ENCODE results near the gene TRIM44. TPM values are rescaled to one million over a fixed set of nuclear protein-coding genes. Genes with fewer than 3 reads are reported as not detected.
"Not testable (repeated sequence)": the region's sequence is repeated elsewhere in the genome, so short reads cannot be mapped to it uniquely, and the experiment has no call there.

The TRIM44 gene
- total RNA-seq, 1 donor from 2014 or later: 57.8 TPM

GRCh38 chr11:35826006-35826405 is 163.4 kb downstream of the TRIM44 start:
- DNase-seq (ENCODE audit: low spot score): no peak
- intact Hi-C loops (cut with DNase I): no loop called here

DNA sequence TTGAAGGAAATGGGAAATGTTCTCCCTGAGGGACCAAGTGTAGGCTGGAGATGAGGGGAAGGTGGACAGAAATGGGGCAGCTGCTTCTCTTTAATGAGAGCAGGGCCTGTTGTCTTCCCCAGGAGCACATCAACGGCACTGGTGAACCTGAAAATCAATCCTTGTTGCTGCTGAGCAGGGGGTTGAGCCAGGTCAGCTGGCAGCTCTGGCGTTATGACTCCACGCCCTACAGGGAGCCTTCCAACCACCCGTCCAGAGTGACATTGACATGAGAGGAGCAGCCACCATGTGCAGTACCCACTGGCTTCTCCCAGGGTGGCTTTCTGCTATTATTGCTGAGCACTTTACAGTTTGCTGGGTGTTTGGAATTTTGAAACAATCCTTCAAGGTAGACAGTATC is 164.4 kb downstream of the TRIM44 start:
- no peak for DNase-seq (ENCODE audit: low spot score)
- intact Hi-C loops (cut with DNase I): no loop called here

- no peak for DNase-seq (ENCODE audit: low spot score)
- intact Hi-C loops (cut with DNase I): no loop called here
Measured at GRCh38 chr11:35836205-35836604, 173.6 kb downstream of the TRIM44 start.

GRCh38 chr11:35838071-35838470 is 175.5 kb downstream of the TRIM44 start:
- no peak for DNase-seq (ENCODE audit: low spot score)
- intact Hi-C loops (cut with DNase I): no loop called here

DNA sequence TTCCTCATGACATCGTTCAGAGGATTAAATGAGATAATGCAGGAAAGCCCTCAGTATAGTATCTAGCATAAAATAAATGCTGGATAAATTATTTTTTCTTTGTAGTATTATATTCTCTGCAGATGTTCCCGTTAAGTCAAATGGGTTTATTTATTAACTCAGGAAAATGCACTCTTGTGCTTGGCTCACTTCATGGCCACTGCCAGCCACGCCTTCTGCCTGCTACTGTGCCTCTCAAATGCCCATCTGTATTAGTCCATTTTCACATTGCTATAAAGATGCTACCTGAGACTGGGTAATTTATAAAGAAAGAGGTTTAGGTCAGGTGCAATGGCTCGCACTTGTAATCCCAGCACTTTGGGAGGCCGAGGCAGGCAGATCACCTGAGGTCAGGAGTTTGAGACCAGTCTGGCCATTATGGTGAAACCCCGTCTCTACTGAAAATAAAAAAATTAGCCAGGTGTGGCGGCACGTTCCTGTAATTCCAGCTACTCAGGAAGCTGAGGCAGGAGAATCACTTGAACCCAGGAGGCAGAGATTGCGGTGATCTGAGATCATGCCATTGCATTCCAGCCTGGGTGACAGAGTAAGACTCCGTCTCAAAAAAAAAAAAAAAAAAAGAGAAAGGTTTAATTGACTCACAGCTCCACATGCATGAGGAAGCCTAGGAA is 176.3 kb downstream of the TRIM44 start:
- intact Hi-C loops (cut with DNase I); DNase-seq (ENCODE audit: low spot score): not testable (repeated sequence)

GRCh38 chr11:35839368-35840161 is 177.0 kb downstream of the TRIM44 start:
- intact Hi-C loops (cut with DNase I): no loop called here
- DNase-seq (ENCODE audit: low spot score): no peak

DNA sequence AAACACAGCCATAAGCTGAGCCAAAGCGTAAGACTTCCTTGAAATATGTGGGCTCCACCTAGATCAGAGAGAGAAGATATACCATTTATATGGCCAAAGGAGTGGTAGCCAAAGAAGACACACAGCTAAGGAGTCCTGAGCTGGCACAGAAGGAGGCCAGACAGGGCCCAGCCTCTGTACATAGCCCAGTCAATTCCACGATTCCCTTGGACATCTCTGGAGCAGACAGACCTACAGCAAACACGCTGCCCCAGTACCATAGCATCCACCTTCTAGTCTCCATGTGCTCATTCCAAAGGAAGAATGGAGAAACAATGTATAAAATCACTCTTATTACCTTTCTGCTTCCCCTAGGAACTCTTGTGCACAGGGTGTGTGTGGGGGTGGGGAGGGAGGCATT is 179.2 kb downstream of the TRIM44 start:
- intact Hi-C loops (cut with DNase I): no loop called here
- no peak for DNase-seq (ENCODE audit: low spot score)

DNA sequence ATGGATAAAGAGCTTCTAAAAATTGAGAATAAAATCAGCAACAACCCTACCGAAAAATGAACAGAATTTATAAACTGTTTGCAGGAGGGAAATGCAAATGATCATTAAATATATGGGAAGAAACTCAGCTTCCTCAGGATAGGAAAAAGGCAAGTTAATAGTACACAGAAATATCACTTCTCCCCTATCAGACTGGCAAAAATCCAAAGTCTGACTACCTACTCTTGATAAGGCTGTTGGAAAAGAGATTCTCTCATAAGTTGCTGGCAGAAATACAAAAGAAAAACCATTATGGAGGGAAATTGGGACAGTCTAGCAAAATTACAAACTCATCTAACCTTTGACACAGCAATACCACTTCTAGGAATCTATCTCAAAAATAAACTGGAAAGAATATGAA is 180.4 kb downstream of the TRIM44 start:
- no peak for DNase-seq (ENCODE audit: low spot score)
- intact Hi-C loops (cut with DNase I): no loop called here

DNA sequence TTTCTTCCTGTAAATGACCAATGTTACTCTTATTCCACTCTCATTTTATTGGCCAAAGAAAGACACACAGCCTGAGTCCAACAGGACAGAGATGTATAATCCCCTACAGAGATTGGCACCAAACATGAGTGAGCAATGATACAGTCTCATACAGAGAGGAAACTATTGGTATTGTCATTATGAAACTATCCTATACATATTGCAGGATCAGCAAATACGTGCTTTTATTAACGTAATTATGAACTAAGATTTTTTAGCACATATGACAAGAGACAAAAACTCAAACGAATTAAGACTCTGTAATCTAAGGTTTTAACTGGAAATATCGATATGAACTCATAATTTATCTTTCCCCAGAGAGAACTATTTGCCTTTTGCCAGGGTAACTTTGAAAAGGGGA is 182.0 kb downstream of the TRIM44 start:
- no peak for DNase-seq (ENCODE audit: low spot score)
- intact Hi-C loops (cut with DNase I): no loop called here

DNA sequence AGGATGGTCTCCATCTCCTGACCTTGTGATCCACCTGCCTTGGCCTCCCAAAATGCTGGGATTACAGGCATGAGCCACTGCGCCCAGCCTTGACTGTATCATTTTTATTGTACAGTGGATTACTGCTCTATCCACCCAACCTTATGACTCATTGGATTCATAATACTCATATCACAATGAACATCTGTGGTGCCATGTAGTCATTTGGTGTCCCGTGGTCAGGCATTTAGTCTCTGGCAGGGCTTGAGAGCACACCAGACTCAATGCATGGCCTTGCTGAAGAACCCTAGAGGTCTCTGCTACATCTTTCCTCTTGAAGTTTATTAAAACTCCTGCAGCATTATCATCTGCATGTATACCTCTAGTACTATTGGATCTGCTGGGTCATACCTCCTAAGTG is 183.3 kb downstream of the TRIM44 start:
- intact Hi-C loops (cut with DNase I): no loop called here
- no peak for DNase-seq (ENCODE audit: low spot score)

DNA sequence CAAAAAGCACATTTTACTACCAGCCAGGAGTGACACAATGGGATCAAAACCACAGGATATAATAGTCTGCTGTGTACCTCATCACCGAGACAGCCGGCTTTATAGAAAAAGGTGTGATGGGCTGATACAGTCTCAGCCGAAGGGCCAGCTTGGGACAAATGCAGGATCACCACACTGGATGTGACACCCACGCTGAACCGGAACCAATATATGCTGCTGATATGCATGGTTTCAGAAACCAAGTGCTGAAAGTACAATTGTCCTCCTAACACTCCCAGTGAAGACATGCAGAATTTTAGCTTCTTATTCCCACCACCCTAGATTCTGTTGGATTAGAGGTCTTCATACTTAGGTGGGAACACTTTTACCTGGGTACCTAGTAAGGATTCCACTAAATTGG is 184.3 kb downstream of the TRIM44 start:
- intact Hi-C loops (cut with DNase I): no loop called here
- no peak for DNase-seq (ENCODE audit: low spot score)

DNA sequence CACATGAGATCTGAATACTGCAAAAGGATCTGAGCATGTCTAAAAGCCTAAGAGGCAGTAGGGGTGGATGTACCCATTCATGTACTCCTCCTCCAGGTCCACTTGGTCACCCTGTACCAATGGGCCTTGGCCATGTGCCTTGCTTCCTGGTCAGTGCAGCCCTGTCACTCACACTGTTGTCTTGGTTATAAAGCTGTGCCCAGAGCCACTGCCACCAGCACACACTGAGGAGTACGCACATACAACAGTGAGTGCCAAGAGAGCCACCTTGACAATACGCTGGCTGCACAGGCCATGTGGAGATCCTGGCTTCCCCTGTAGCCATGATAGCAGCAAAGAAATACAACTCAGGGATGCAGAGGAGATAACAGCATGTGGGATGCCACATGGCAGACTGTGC is 184.9 kb downstream of the TRIM44 start:
- intact Hi-C loops (cut with DNase I): no loop called here
- no peak for DNase-seq (ENCODE audit: low spot score)

- intact Hi-C loops (cut with DNase I): no loop called here
- no peak for DNase-seq (ENCODE audit: low spot score)
Measured at GRCh38 chr11:35848616-35849015, 186.0 kb downstream of the TRIM44 start.

- intact Hi-C loops (cut with DNase I): no loop called here
- DNase-seq (ENCODE audit: low spot score): no peak
Measured at GRCh38 chr11:35850191-35850590, 187.6 kb downstream of the TRIM44 start.

DNA sequence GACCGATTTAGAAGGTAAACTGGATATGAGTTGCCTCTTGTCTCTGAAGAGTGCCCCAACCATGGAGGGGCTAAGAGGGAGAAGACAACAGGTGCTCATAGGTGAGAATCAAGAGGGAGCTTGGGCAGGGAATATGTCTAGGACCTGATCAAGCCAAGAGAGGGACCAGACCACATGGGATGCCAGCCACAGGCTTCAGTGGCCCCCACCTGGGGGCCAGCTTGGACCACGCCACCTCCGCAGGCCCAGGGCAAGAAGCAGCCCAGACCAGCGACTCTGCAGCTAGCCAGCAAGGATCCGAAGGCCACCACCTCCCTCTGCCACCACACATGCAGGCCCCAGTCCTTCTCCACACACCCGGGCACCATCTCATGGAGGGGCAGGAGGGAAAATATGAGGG is 188.8 kb downstream of the TRIM44 start:
- intact Hi-C loops (cut with DNase I): no loop called here
- no peak for DNase-seq (ENCODE audit: low spot score)

DNA sequence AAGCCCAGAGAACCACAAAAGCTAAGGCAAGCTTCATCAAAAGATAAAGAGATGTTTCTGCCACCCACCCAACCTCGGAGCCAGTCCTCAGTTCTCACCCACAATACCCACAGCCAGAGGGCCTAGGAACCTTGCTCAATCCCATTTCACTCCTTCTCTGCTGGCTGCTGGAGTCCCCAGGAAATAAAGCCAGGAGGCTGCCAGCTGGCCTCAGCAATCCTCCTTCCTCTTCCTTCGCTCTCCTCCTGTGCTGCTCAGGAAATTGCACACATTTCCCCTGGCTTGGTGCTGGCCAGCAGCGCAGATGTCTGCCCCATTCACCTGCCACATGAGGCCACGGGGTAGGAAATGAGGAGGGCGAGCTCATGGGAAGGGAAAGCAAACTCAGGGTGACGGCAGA is 189.5 kb downstream of the TRIM44 start:
- DNase-seq (ENCODE audit: low spot score): no peak

DNA sequence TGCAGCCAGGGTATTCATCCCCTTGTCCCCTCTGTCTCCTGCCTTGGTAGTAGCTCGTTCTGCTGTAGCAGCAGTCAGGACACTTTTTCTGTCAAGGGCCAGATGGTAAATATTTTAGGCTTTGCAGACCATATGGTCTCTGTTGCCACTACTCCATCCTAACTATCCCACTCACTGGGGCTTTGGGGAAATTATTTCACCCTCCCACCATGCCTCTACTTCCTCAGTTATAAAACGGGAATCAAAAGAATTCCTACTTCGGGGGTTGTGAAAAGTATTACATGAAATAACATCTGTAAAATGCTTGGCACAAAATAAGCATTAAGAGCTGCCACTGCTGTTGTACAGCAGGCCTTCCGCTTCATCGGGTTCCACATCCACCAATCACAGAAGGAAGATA is 191.4 kb downstream of the TRIM44 start:
- intact Hi-C loops (cut with DNase I): no loop called here
- DNase-seq (ENCODE audit: low spot score): no peak

More for the DNA sequence above, 189.5 kb downstream of the TRIM44 start:
- intact Hi-C loops (cut with DNase I): no loop called here

DNA sequence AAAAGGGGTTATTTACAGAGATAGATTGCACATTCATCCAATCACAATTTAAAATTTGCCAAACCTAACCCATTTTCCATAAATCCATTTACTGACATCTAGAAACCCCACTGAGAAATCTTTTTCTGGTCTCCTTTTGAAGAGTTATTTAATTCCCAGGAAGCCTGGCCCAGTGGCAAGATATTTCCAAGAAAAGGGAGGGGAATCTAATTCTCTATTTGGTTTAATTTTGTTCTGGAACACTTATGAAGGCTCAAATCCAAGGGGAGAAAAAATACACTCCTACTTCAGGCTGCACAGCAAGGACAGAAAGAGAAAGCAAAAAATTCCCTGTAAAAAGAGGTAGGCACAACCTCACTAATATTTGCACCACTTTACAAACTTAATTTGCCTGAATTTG is 193.1 kb downstream of the TRIM44 start:
- DNase-seq (ENCODE audit: low spot score): no peak
- intact Hi-C loops (cut with DNase I): no loop called here

DNA sequence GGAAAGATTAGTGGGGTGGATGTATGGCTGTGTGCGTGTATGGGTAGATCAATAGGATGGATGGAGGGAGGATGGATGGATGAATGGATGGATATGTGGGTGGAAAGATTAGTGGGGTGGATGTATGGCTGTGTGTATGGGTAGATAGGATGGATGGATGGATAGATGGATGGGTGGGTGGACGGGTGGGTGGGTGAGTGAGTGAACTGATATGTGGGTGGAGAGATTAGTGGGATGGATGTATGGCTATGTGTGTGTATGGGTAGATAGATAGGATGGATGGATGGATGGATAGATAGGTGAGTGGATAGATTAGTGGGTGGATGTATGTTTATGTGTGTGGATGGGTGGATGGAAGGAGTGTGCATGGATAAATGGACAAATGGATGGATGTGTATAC is 193.7 kb downstream of the TRIM44 start:
- intact Hi-C loops (cut with DNase I): no loop called here
- DNase-seq (ENCODE audit: low spot score): no peak

GRCh38 chr11:35856756-35857155 is 194.2 kb downstream of the TRIM44 start:
- no peak for DNase-seq (ENCODE audit: low spot score)
- intact Hi-C loops (cut with DNase I): no loop called here

- DNase-seq (ENCODE audit: low spot score): no peak
- intact Hi-C loops (cut with DNase I): no loop called here
Measured at GRCh38 chr11:35857922-35858321, 195.3 kb downstream of the TRIM44 start.

All from cardiac septum (tissue), 1 donor.